T-helper 2 cell (primary cell): ENCODE data around the gene PCED1A.
"Not testable (repeated sequence)": the region's sequence is repeated elsewhere in the genome, so short reads cannot be mapped to it uniquely, and the experiment has no call there.

Experiments used
- DNase-seq, 5 experiments: peaks; one replicate each; pipeline versions ENCODE4 v3.0.0 to v3.0.0-alpha.2; 2012 to 2022

PCED1A gene

GRCh38 chr20:2865101-2865500 is 24.6 kb upstream of the PCED1A start:
- no peak for DNase-seq

GRCh38 chr20:2864626-2865025 is 24.2 kb upstream of the PCED1A start:
- DNase-seq: no peak

- no peak for DNase-seq
These were observed 19.1 kb upstream of the PCED1A start for GRCh38 chr20:2859330-2860121.

- DNase-seq: no peak
These were observed 18.1 kb upstream of the PCED1A start for GRCh38 chr20:2858591-2858990.

GRCh38 chr20:2851086-2851485 is 10.6 kb upstream of the PCED1A start:
- no peak for DNase-seq

GRCh38 chr20:2849529-2849928 is 9.1 kb upstream of the PCED1A start:
- DNase-seq: no peak

- DNase-seq: no peak
These were observed 7.3 kb upstream of the PCED1A start for GRCh38 chr20:2847802-2848201.

- no peak for DNase-seq
These were observed 6.2 kb upstream of the PCED1A start for GRCh38 chr20:2846698-2847097.

- DNase-seq: no peak
These were observed 5.2 kb upstream of the PCED1A start for GRCh38 chr20:2845607-2846006.

GRCh38 chr20:2840967-2841531 is 594 bp upstream of the PCED1A start:
- DNase-seq: peak in 4 of 5 experiments; percentile 21 to 42 (median 24)

- DNase-seq: no peak
These were observed 720 bp downstream of the PCED1A start for GRCh38 chr20:2839732-2840137.

- DNase-seq: no peak
These were observed 1.4 kb downstream of the PCED1A start for GRCh38 chr20:2838847-2839671.

GRCh38 chr20:2838170-2838797 is 2.2 kb downstream of the PCED1A start:
- DNase-seq: no peak

GRCh38 chr20:2837221-2837960 is 3.1 kb downstream of the PCED1A start:
- no peak for DNase-seq

GRCh38 chr20:2836035-2836434 is 4.4 kb downstream of the PCED1A start:
- no peak for DNase-seq

GRCh38 chr20:2835331-2835796 is 5.1 kb downstream of the PCED1A start:
- DNase-seq: no peak

GRCh38 chr20:2834401-2835110 is 5.9 kb downstream of the PCED1A start:
- no peak for DNase-seq

GRCh38 chr20:2833761-2834160 is 6.7 kb downstream of the PCED1A start:
- DNase-seq: no peak

- DNase-seq: not testable (repeated sequence)
These were observed 9.2 kb downstream of the PCED1A start for GRCh38 chr20:2831206-2831605.

- no peak for DNase-seq
These were observed 11.1 kb downstream of the PCED1A start for GRCh38 chr20:2829376-2829775.

- DNase-seq: no peak
These were observed 13.8 kb downstream of the PCED1A start for GRCh38 chr20:2826655-2827054.

GRCh38 chr20:2825761-2826160 is 14.7 kb downstream of the PCED1A start:
- peak in 2 of 5 experiments; percentile 35 to 52 for DNase-seq
